ENCODE data around the gene MED8.

Gene MED8

GRCh38 chr1:43435146-43436145, 45.8 kb upstream of the MED8 start:
- no peak overlapping the region for H3K27ac ChIP-seq
- no peak for TF ChIP-seq ZFX (IDR thresholded peaks at IDR 0.05; ENCODE audit: borderline replicate concordance)
- TF ChIP-seq, protein P1, sequence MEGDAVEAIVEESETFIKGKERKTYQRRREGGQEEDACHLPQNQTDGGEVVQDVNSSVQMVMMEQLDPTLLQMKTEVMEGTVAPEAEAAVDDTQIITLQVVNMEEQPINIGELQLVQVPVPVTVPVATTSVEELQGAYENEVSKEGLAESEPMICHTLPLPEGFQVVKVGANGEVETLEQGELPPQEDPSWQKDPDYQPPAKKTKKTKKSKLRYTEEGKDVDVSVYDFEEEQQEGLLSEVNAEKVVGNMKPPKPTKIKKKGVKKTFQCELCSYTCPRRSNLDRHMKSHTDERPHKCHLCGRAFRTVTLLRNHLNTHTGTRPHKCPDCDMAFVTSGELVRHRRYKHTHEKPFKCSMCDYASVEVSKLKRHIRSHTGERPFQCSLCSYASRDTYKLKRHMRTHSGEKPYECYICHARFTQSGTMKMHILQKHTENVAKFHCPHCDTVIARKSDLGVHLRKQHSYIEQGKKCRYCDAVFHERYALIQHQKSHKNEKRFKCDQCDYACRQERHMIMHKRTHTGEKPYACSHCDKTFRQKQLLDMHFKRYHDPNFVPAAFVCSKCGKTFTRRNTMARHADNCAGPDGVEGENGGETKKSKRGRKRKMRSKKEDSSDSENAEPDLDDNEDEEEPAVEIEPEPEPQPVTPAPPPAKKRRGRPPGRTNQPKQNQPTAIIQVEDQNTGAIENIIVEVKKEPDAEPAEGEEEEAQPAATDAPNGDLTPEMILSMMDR (IDR thresholded peaks at IDR 0.05), result no peak

GRCh38 chr1:43434256-43434655, 44.7 kb upstream of the MED8 start:
- TF ChIP-seq ZFX (IDR thresholded peaks at IDR 0.05; ENCODE audit: borderline replicate concordance), result no peak
- TF ChIP-seq, protein P1 (IDR thresholded peaks at IDR 0.05), result no peak
- no peak overlapping the region for H3K27ac ChIP-seq

DNA sequence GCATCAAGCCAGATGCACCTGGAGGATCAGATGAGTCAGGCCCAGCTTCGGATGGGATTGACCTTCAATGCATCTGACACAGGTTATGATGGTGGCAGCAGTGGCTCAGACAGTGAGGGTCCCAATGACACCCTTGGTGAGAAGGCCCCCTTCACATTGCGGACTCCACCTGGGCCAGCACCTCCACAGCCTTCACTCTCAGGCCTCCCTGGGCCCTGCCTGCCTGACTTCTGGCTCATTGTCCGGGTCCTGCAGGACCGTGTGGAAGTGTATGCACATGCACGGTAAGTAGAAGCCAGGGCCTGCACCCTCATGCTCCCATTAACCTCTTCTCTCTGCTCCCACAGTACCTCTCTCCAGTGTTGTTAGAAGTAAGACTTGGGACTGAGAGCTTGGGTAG, 43.3 kb upstream of the MED8 start:
- TF ChIP-seq, protein P1 (IDR thresholded peaks at IDR 0.05), result no peak
- no peak for TF ChIP-seq ZFX (IDR thresholded peaks at IDR 0.05; ENCODE audit: borderline replicate concordance)
- H3K27ac ChIP-seq, result no peak overlapping the region

- no peak overlapping the region for H3K27ac ChIP-seq
- TF ChIP-seq, protein P1 (IDR thresholded peaks at IDR 0.05), result no peak
- no peak for TF ChIP-seq ZFX (IDR thresholded peaks at IDR 0.05; ENCODE audit: borderline replicate concordance)
Observed at GRCh38 chr1:43432171-43432860, 42.7 kb upstream of the MED8 start.

DNA sequence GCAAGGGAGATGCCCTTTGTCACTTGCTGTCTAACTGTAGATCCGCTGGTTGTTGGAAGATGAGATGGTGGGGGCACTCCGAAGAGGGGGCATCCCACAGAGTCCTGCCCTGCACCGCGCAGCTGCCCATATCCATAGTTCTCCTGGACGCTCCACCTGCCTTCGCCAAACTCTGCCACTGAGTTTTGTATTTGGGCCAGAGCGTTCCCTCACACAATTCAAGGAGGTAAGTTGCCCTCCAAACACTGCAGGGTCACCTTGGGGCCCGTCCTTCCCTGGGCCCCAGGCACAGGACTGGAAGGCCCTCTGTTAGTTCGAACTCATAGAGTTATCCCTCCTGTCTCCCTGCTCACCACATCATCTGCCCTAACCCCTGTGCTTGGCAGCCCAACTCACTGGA, 42.1 kb upstream of the MED8 start:
- TF ChIP-seq, protein P1 (IDR thresholded peaks at IDR 0.05), result no peak
- TF ChIP-seq ZFX (IDR thresholded peaks at IDR 0.05; ENCODE audit: borderline replicate concordance), result no peak

DNA sequence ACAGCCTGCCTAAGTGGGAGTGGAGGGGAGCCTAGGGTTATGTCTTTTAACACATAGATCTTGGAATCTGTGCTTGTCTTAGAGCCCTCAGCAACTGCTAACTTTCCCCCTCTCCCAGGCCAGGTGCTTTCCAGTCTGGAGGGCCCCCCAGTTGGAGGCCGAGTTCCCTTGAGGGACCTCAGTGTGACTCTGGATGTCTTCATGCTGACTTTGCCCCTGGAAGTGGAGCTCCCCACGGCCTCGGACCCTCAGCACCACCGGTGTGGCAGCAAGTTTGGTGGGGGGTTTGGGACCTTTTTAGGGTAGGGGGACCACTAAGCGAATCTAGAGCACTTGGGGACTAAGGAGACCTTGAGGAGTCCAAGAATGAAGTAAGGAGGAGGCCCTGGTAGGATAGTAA, 41.2 kb upstream of the MED8 start:
- H3K27ac ChIP-seq, result no peak overlapping the region
- TF ChIP-seq, protein P1 (IDR thresholded peaks at IDR 0.05), result no peak
- TF ChIP-seq ZFX (IDR thresholded peaks at IDR 0.05; ENCODE audit: borderline replicate concordance), result no peak

More for the DNA sequence above, 42.1 kb upstream of the MED8 start:
- no peak overlapping the region for H3K27ac ChIP-seq

Measured in 22Rv1 (cell line).